ENCODE measurements around the gene ZCCHC7. TPM values are rescaled to one million over a fixed set of nuclear protein-coding genes. Genes with fewer than 3 reads are reported as not detected.

ZCCHC7 gene
- total and polyA plus RNA-seq, 2 of the 8 experiments (the other 6 are each of a cell fraction or from before 2014, with no cell fraction given): 12.2 to 27.5 TPM

GRCh38 chr9:37374892-37375291 lies 254.5 kb downstream of the ZCCHC7 start:
- Histone ChIP-seq H2BK15ac (ENCODE audit: low read length) (peak overlapping the region; percentile 61; the same call in 1 of the 2 replicates), H3K4me2 (ENCODE audit: insufficient read depth in 1 of 2, low read depth in 2 of 2, low read length in 2 of 2) (no peak overlapping the region), H3K14ac (ENCODE audit: insufficient read length) (no peak overlapping the region), H3K79me1 (ENCODE audit: low read depth, low read length) (no peaks in the 10 kb centered on the region), H3K9ac (replicated peaks in 1 of 4; ENCODE audit: extremely low read depth in 1 of 4, low read depth in 3 of 4, low read length in 3 of 4) (no peak overlapping the region), H3K27me3 (replicated peaks in 1 of 4; ENCODE audit: control insufficient read depth in 3 of 4, extremely low read depth in 1 of 4, insufficient read depth in 3 of 4, low read length in 3 of 4) (no peaks in the 10 kb centered on the region), H3K9me3 (ENCODE audit: insufficient read depth in 2 of 2, low read depth in 1 of 2, low read length in 1 of 2) (no peaks in the 10 kb centered on the region), H2BK120ac (replicated peaks; ENCODE audit: low read depth, low read length) (no peak overlapping the region), H4K91ac (replicated peaks; ENCODE audit: insufficient read length, low read length) (no peak overlapping the region), H3K4ac (replicated peaks; ENCODE audit: insufficient read length, low read depth, low read length) (no peak overlapping the region), H3K4me3 (ENCODE audit: extremely low read depth in 1 of 4, insufficient read depth in 2 of 4, low read depth in 3 of 4, low read length in 4 of 4) (no peak overlapping the region), H3K79me2 (ENCODE audit: control insufficient read depth in 1 of 2, insufficient read depth in 2 of 2, low read length in 2 of 2) (no peaks in the 10 kb centered on the region), H2AFZ (ENCODE audit: low read length) (no peak overlapping the region), H3K27ac (ENCODE audit: low read depth, low read length) (no peak overlapping the region), H3K23me2 (ENCODE audit: low read depth, low read length) (no peaks in the 10 kb centered on the region; the same call in 1 of the 2 replicates), H2AK5ac (ENCODE audit: low read depth, low read length) (no peak overlapping the region), H4K5ac (ENCODE audit: insufficient read length, low read depth, low read length) (no peak overlapping the region), H3K36me3 (ENCODE audit: control insufficient read depth in 2 of 4, insufficient read depth in 4 of 4, low read length in 3 of 4) (no peaks in the 10 kb centered on the region), H3K4me1 (replicated peaks in 1 of 4; ENCODE audit: control insufficient read depth in 3 of 4, insufficient read depth in 4 of 4, low read length in 3 of 4) (0 out of 7 replicates have a peak, but pooled peaks cover 0 to 2% (median 0%) of the 10 kb centered on the region in 4 experiments), H2BK5ac (ENCODE audit: low read depth, low read length) (no peak overlapping the region), H2BK20ac (ENCODE audit: low read length) (no peak overlapping the region), H3K18ac (ENCODE audit: extremely low read depth, low read length) (no peak overlapping the region), H4K20me1 (replicated peaks in 1 of 2; ENCODE audit: control insufficient read depth in 1 of 2, insufficient read depth in 2 of 2, low read length in 2 of 2) (no peaks in the 10 kb centered on the region), H4K8ac (ENCODE audit: extremely low read depth, insufficient read depth, low read length) (no peak overlapping the region), H2BK12ac (ENCODE audit: low read depth, low read length) (no peak overlapping the region), H3K23ac (ENCODE audit: insufficient read length) (no peak overlapping the region), H3K56ac (replicated peaks; ENCODE audit: insufficient read length, low read depth, low read length) (no peak overlapping the region)
- CTCF ChIA-PET (ENCODE audit: partially characterized antibody): interaction anchor here (1.2 to 2.6 kb wide), 5 partner anchors 10 to 147 kb away, joined by 3 to 11 read pairs (median 6); no protein-coding TSS in a partner anchor
- 90% methylated on average over 6 of the region's 6 CpGs; no CpG with 5 or more reads in 1 of the 2 experiments for WGBS, 2 experiments (ENCODE audit: extremely low coverage in 1 of 2, insufficient coverage in 1 of 2, insufficient read length in 1 of 2, insufficient replicate concordance in 2 of 2, low coverage in 1 of 2, low lambda C conversion rate in 2 of 2, missing lambda C conversion rate in 1 of 2)
- FAIRE-seq (no peak), DNase-seq (ENCODE audit: low read depth in 1 of 2, low spot score in 2 of 2) (no peak)
- TF ChIP-seq BACH1 (IDR thresholded peaks at IDR 0.05; ENCODE audit: low read length) (no peak), EGR1 (IDR thresholded peaks at IDR 0.05; ENCODE audit: borderline replicate concordance, low read depth, low read length) (no peak), CTCF (IDR thresholded peaks at IDR 0.05; ENCODE audit: control extremely low read depth in 1 of 3, insufficient read depth in 1 of 3, low read depth in 1 of 3, low read length in 3 of 3) (no peak), PHF8 (conservative IDR thresholded peaks at IDR 0.05; ENCODE audit: low read depth, low read length) (no peak)
- POLR2A ChIA-PET (ENCODE audit: partially characterized antibody): no interaction called here
